ENCODE measurements around the gene IDH2.
A peak's percentile ranks its signal among the peaks of the same experiment; 100 is the strongest.

IDH2 gene

GRCh38 chr15:90062462-90062932, 39.8 kb downstream of the IDH2 start:
- no peak for DNase-seq

DNA sequence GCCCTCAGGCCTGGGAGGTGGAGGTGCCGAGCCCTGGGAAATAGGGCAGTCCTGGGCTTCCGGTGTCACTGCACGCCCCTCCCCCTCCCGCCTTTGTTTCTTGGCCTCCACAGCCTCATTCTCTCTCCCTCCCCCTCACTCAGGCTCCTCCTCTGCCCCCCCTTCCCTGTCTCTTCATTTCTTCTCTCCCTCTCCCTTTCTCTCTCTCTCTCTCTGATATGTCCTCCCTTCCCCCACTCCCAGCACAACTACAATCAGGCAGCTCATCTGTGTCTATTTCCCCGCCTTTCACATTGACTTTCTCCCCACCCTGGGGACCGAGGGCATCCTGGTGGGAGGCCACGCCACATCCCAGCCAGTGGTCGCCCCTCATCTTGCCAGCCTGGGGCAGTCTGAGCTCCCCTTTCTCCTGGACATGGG, 40.2 kb downstream of the IDH2 start:
- DNase-seq: no peak

GRCh38 chr15:90060797-90061196, 41.5 kb downstream of the IDH2 start:
- no peak for DNase-seq

GRCh38 chr15:90059208-90059985, 42.9 kb downstream of the IDH2 start:
- peak; percentile 96 to 98 for DNase-seq

- DNase-seq: no peak
These were observed 43.5 kb downstream of the IDH2 start for GRCh38 chr15:90058775-90059174.

- peak in 1 of 2 donors; percentile 55 for DNase-seq
These were observed 44.0 kb downstream of the IDH2 start for GRCh38 chr15:90058308-90058707.

DNA sequence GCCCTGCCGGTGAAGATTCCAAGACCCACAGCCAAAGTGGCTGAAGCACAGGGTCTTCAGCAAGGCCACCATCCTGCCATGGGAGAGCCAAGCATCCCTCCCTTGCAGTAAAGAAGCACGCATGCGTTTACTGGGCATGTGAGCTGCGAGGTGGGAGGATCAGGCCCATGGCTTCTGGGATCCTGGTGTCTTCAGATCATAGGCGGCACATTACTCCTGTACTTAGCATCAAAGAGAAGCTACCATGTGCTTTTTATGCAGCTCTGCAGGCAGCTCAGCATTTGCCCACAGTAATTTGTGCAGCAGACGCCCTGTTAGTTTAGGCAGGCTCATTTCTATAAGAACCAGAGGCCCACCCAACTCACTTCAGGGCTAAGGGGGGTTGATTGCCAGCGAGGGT, 45.7 kb downstream of the IDH2 start:
- no peak for DNase-seq

- DNase-seq: no peak
These were observed 47.1 kb downstream of the IDH2 start for GRCh38 chr15:90055182-90055581.

GRCh38 chr15:90054618-90055097, 47.6 kb downstream of the IDH2 start:
- DNase-seq: no peak

DNA sequence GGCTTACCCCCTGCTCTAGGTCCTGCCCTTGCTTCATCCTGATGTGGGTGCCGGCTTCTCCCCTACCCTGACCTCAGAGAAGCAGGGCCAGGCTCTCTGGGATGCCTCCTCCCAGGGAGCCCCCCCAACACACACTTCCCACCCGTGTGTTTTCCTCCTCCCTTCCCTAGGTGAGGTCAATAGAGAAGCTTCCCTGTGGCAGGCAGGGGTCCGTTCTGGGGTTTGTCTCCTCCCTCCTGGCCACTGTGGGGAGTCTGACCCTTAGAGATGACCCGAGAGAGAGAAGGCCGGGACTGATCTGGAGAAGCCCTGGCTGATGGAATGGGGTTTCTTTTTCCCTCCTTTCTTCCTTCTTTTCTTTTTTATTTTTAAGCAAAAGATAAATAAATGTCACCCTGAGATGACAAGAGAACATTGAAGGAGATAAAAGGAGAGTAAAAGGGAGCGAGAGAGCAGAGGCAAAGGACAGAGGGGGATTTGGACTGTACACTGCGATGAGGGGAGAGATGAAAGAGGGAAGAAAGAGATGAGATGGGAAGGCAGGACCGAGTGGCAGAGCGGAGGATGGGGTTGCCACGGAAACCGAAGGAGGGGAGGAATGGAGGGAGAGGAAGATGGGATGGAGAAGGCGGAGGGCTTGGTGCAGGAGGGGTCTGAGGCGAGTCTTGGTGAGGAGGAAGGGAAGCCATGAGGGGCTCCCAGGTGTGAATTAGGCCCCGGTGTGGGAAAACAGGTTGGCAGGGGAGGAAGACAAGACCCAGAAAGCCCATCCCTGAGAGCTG, 48.4 kb downstream of the IDH2 start:
- no peak for DNase-seq

DNA sequence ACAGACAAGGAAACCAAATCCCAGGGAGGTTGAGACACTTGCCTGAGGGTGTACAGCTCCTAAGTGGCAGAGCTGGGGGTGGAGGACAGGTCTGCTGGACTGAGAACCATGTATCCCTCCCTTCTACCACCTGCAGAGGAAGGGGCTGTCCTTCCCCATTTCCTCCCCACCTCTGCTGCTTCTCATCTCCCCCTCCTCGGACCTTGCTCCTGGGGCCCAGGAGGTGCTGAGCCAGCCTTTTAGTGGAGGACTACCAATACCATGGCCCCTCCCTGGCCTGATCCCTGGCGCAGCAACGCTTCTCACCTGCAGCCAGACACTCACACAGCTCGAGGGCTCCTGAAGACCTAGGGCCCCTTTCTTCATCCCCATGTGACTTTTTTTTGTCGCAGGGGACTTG, 50.4 kb downstream of the IDH2 start:
- DNase-seq: no peak

DNA sequence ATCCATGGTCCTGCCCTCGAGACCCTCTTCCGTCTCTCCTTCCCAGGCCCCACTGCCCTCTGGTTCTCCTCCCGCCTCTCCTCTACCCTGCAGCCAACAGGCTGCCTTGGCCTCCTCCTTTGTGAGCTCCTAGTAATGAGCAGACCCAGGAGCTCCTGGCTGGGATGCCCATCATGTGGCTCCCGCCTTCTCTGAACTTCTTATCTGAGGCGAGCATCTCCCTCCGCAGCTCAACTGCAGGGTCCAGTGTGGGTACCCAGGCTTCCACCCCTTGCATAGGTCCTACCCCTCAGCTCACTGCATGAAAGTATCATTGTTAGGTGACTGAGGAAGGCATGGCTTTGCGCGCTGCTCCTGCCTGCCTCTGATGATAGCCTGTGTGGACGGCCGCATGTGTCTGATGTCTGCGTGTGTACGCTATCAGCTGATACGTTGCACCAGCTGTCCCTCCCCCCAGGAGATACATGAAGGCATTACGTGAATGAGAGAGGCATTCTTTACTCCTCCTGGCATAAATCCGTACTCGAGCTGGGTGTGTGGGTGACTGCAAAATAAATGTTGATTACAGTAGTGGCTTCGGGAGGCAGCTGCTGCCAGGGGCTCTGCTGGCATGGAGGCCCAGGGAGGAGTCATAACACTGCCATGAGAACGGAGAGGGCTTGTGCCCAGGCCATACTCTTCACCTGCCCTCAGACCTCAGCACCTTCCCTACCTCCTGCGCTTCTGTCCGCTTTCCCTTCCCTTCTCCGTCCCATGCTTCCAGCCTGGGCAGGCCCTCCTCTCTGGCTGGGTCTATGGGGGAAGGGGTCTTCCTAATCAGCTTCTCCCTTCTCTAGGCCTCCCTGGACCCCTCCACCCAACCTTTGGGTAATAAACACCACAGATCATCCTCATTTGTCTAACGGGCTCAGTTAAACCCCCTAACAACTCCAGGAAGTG, 52.3 kb downstream of the IDH2 start:
- DNase-seq: no peak

GRCh38 chr15:90049030-90049429, 53.2 kb downstream of the IDH2 start:
- DNase-seq: no peak

GRCh38 chr15:90047956-90048575, 54.2 kb downstream of the IDH2 start:
- DNase-seq: no peak

DNA sequence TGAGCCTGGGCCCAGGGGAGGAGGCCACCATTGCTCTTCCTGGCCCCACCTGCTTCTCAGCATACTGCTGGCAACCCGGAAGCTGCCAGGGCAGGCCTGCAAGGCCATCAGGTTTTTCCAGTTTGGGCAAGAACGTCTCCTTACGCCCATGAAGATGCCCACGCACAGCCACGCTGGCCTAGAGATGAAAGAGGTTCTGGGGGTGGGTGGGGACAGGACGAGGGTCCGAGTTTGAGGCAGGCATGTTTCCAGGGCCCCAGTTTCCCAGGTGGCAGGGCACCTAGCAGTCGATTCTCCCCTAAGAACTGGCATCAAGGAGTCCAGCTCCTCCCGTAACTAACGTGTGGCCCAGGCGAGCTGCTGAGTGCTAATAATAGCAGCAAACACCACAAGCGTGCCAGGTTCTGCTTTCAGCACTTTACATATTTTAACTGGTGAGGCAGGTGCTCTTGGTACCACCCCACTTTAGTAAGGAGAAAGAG, 55.3 kb downstream of the IDH2 start:
- no peak for DNase-seq

- DNase-seq: no peak
These were observed 56.0 kb downstream of the IDH2 start for GRCh38 chr15:90046289-90046688.

DNA sequence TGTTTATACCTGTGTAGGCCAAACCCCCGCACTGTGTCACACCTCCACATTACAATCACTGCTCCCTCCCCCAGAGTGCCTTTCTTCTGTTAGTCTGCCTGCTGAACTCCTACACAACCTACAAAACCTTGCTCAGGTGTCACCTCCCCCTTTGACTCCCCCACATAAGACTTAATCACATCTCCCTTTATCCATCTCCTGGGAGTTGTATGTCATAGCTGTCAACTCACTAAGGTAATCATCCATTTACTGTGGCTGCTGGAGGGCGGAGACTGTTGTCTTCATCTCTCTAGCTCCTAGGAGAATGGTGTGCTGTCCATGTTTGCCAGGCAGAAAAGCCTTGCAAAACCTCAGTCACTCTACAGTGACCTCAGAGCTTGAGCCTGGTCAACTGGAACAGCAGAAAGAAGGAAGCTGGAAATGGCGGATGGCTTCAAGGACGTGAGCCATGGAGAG, 57.3 kb downstream of the IDH2 start:
- no peak for DNase-seq

DNA sequence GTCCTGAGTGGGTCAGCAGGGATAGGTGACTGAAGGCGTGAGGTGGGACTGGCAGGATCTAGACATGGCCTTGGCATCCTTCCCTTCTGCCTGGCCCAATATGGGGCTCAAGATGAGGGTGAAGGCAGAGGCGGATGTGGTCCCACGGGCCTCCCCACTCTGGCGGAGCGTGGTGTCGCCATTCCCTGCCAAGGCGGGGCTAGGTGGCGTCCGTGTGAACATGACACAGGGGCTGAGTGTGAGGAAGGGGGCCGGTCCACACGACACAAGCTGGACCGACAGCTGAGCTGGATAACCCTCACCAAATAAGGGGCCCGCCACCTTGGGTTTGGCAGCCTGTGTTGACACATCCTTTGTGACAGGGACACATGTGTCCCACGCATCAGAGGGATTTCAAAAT, 58.1 kb downstream of the IDH2 start:
- DNase-seq: no peak

- DNase-seq: no peak
These were observed 58.7 kb downstream of the IDH2 start for GRCh38 chr15:90043530-90044010.

GRCh38 chr15:90042766-90043529, 59.3 kb downstream of the IDH2 start:
- no peak for DNase-seq

DNA sequence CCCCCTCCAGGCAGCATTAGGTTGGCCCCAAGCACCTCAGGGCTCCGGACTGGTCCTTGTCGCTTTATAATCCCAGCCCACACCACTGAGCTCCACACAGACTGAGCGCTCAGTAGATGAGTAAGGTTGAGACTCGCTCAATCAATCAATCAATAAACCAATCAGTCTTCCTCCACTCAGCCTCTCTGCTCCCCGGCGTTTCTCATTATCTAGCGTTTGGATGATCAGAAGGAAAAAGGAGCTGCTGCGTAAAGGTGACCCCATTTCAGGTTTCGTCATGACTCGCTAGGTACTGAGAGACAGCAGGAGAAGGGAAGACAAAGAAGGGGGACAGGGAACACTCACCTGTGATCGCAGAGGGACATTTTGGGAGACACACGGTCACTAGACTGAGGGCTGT, 59.9 kb downstream of the IDH2 start:
- no peak for DNase-seq
